Measurements from ENCODE around the gene BMAL1. TPM values are rescaled to one million over a fixed set of nuclear protein-coding genes. Genes with fewer than 3 reads are reported as not detected.

The BMAL1 gene
- total and polyA plus RNA-seq, 11 donors, result 5.7 to 18.2 (median 11.7) TPM

Other genes starting within 250 kb of the BMAL1 start
- 10 to 100 TPM; 22.6 to 31.4 (median 25.8) TPM for gene BTBD10, start 185.4 kb downstream of the BMAL1 start, total RNA-seq
- 10 to 100 TPM in 1 of 2 donors, 1 to 10 TPM in 1; 5.9 to 28.1 TPM for gene BTBD10, start 185.4 kb downstream of the BMAL1 start, polyA plus RNA-seq
- not detected for gene PTH, start 218.2 kb downstream of the BMAL1 start, total RNA-seq
- not detected for gene PTH, start 218.2 kb downstream of the BMAL1 start, polyA plus RNA-seq